ENCODE data around the gene FYN. TPM values are rescaled to one million over a fixed set of nuclear protein-coding genes. Genes with fewer than 3 reads are reported as not detected.

FYN gene
- total and polyA plus RNA-seq, 2 of the 4 experiments (the other 2 are of a cell fraction) = 30.8 to 36.4 TPM

GRCh38 chr6:111791415-111791814, 81.8 kb downstream of the FYN start:
- dilution Hi-C loops (cut with HindIII; ENCODE audit: low sequenced_read_pairs, unreplicated experiment) (no loop called here), intact Hi-C loops (cut with micrococcal nuclease) (no loop called here), in situ Hi-C loops (cut with MboI; ENCODE audit: low sequenced_read_pairs) (no loop called here)
- Histone ChIP-seq H3K56ac (ENCODE audit: extremely low read depth, insufficient read depth, low read length) (no peak overlapping the region), H3K4me2 (ENCODE audit: low read depth, low read length) (no peak overlapping the region), H3K4me1 (ENCODE audit: control insufficient read depth, insufficient read depth, low read length) (peaks cover 4% of the 10 kb centered on the region; the same call in 1 of the 2 replicates), H3K27ac (ENCODE audit: insufficient read depth, low read length) (no peak overlapping the region), H3K14ac (replicated peaks; ENCODE audit: low read depth, low read length) (no peak overlapping the region), H2BK5ac (ENCODE audit: low read depth, low read length, poor library complexity, severe bottlenecking) (no peak overlapping the region), H4K5ac (ENCODE audit: low read depth, low read length) (no peak overlapping the region), H3K9me3 (ENCODE audit: control insufficient read depth, insufficient read depth, low read length) (no peaks in the 10 kb centered on the region), H2BK15ac (ENCODE audit: low read depth, low read length) (no peak overlapping the region), H3K27me3 (ENCODE audit: control insufficient read depth, insufficient read depth, low read length) (no peaks in the 10 kb centered on the region), H4K20me1 (ENCODE audit: insufficient read depth, low read length) (peaks cover 8% of the 10 kb centered on the region; the same call in 1 of the 2 replicates), H3K4ac (ENCODE audit: low read depth, low read length) (no peak overlapping the region), H2BK20ac (ENCODE audit: low read depth, low read length) (no peak overlapping the region), H2AK5ac (ENCODE audit: low read depth, low read length) (no peak overlapping the region), H4K8ac (ENCODE audit: low read depth in 2 of 2, low read length in 2 of 2) (no peak overlapping the region), H2BK120ac (ENCODE audit: low read depth, low read length) (no peak overlapping the region), H3K9me1 (ENCODE audit: insufficient read depth, low read length) (peaks cover 3% of the 10 kb centered on the region; the same call in 1 of the 2 replicates), H3K4me3 (ENCODE audit: insufficient read depth, low read depth, low read length) (no peak overlapping the region), H3K23ac (ENCODE audit: low read depth, low read length) (no peak overlapping the region), H2AK9ac (replicated peaks; ENCODE audit: low read depth, low read length, poor library complexity) (no peak overlapping the region), H3K9ac (ENCODE audit: low read depth, low read length) (no peak overlapping the region), H2AFZ (replicated peaks; ENCODE audit: low read length, poor library complexity) (no peak overlapping the region), H3K36me3 (ENCODE audit: control insufficient read depth, insufficient read depth, low read length) (no peaks in the 10 kb centered on the region), H3K79me1 (ENCODE audit: low read depth in 1 of 2, low read length in 2 of 2) (peaks cover 15 to 22% of the 10 kb centered on the region in 2 experiments; a peak in 3 of 4 replicates), H4K91ac (ENCODE audit: insufficient read depth, low read depth, low read length) (no peak overlapping the region), H3K18ac (ENCODE audit: low read depth, low read length) (no peak overlapping the region)
- TF ChIP-seq MXI1 (IDR thresholded peaks at IDR 0.05; ENCODE audit: borderline replicate concordance, low read depth, low read length) (0 out of 2 replicates have a peak, but pooled peaks have one; percentile 41), RCOR1 (IDR thresholded peaks at IDR 0.05; ENCODE audit: insufficient replicate concordance, low read length) (no peak), FOS (IDR thresholded peaks at IDR 0.05; ENCODE audit: low read depth, low read length) (no peak), USF2 (IDR thresholded peaks at IDR 0.05; ENCODE audit: low read depth, low read length) (peak; percentile 22; the same call in 1 of the 2 replicates)
- ATAC-seq (ENCODE audit: low read depth) = peak; percentile 59; the same call in 1 of the 2 replicates
- BruUV-seq (replicated peaks) = no TSS peak
- DNase-seq = peak; percentile 42
- ChIA-PET CTCF (no interaction called here), POLR2A (ENCODE audit: unreplicated experiment) (no interaction called here)
- no CpG with 5 or more reads among the region's 2 CpGs for WGBS, 2 experiments (ENCODE audit: extremely low coverage in 2 of 2, insufficient read length in 1 of 2)

Data from IMR-90 (cell line).